Testis (tissue), 3 donors: ENCODE data around the gene KLHL14. TPM values are rescaled to one million over a fixed set of nuclear protein-coding genes. Genes with fewer than 3 reads are reported as not detected.

Experiments used
- DNase-seq: peaks from one replicate; pipeline ENCODE4 v3.0.0-alpha.2; 2019
- H3K27ac ChIP-seq, 2 donors: fragments of 200-600 bp; sonication (generic); one replicate each; pipeline ENCODE4 v1.5.1; 2019
- H3K27me3 ChIP-seq: fragments of 200-600 bp; sonication (generic); one replicate; pipeline ENCODE4 v1.5.1; 2019
- H3K36me3 ChIP-seq: fragments of 200-600 bp; sonication (generic); one replicate; pipeline ENCODE4 v1.5.1; 2017; ENCODE audit warnings: low read depth; ENCODE audit errors: missing control alignments
- H3K4me1 ChIP-seq: fragments of 200-600 bp; sonication (generic); one replicate; pipeline ENCODE4 v1.5.1; 2019
- H3K4me3 ChIP-seq, 2 donors: fragments of 200-600 bp; sonication (generic); one replicate each; pipeline ENCODE4 v1.5.1; 2017 to 2019
- H3K9me3 ChIP-seq: fragments of 200-600 bp; sonication (generic); one replicate; pipeline ENCODE4 v1.5.1; 2017
- CTCF ChIP-seq, 3 experiments: fragments of 450-650 bp in 2 of 3; fragments of 200-600 bp in 1 of 3; sonication (generic) in 1 of 3; IDR thresholded peaks; one replicate each; pipeline ENCODE4 v1.5.1; 2016 to 2019; ENCODE audit warnings: antibody characterized with exemption in 3 of 3, mild to moderate bottlenecking in 2 of 3, moderate library complexity in 1 of 3
- POLR2A ChIP-seq: fragments of 450-650 bp; IDR thresholded peaks from one replicate; pipeline ENCODE4 v1.6.1; 2017; ENCODE audit warnings: antibody characterized with exemption, mild to moderate bottlenecking, moderate library complexity
- WGBS, 2 donors: methylation state at CpG; one replicate each; pipeline ENCODE4 v1.1.5; 2018; 5-methylcytosine and 5-hydroxymethylcytosine counted together
- intact Hi-C: fragments of 100-400 bp; cut with DNase I; formaldehyde crosslinking; loops from one replicate; pipeline ENCODE4 v1.15.1; 2023; ENCODE audit warnings: low total_unique reads
- polyA plus RNA-seq: library from polyadenylated mRNA; stranded (reverse); fragments of 350-450 nt; fragmentation: Illumina TruSeq; extraction: RNeasy Lipid Tissue Mini Kit (QIAGEN cat#74804); gene quantifications from one replicate; pipeline ENCODE4 v1.2.3, GENCODE V29; 2014; ENCODE audit warnings: low read depth, low replicate concordance; ENCODE audit not compliant: insufficient read depth
- total RNA-seq, 2 donors: library from RNA; depleted of rRNA; stranded (reverse); fragments of >200 nt; gene quantifications; one replicate each; pipeline ENCODE4 v1.2.3, GENCODE V29; 2016

Gene KLHL14
- total and polyA plus RNA-seq, 3 donors from 2014 or later: 2.0 to 3.3 (median 2.7) TPM

GRCh38 chr18:32674491-32674890, 98.3 kb downstream of the KLHL14 start:
- H3K27ac ChIP-seq: no peak overlapping the region
- intact Hi-C loops: no loop called here
- DNase-seq: peak; percentile 50
- H3K4me3 ChIP-seq: no peak overlapping the region
- H3K36me3 ChIP-seq: no peaks in the 10 kb centered on the region
- 36 to 52% methylated on average over 2 of the region's 2 CpGs for WGBS, 2 donors
- H3K9me3 ChIP-seq: no peaks in the 10 kb centered on the region
- no peaks in the 10 kb centered on the region for H3K27me3 ChIP-seq
- H3K4me1 ChIP-seq: no peaks in the 10 kb centered on the region
- no peak for TF ChIP-seq POLR2A
- no peak for TF ChIP-seq CTCF (IDR thresholded peaks at IDR 0.05)

GRCh38 chr18:32672398-32672797, 100.4 kb downstream of the KLHL14 start:
- Histone ChIP-seq H3K36me3 (no peaks in the 10 kb centered on the region), H3K4me1 (no peaks in the 10 kb centered on the region), H3K27ac (no peak overlapping the region), H3K9me3 (no peaks in the 10 kb centered on the region), H3K4me3 (no peak overlapping the region), H3K27me3 (no peaks in the 10 kb centered on the region)
- TF ChIP-seq POLR2A (no peak), CTCF (IDR thresholded peaks at IDR 0.05) (no peak)
- no peak for DNase-seq
- 62 to 66% methylated on average over 1 of the region's 1 CpG for WGBS, 2 donors
- intact Hi-C loops: no loop called here

- H3K4me1 ChIP-seq: no peaks in the 10 kb centered on the region
- H3K36me3 ChIP-seq: no peaks in the 10 kb centered on the region
- DNase-seq: no peak
- intact Hi-C loops: no loop called here
- H3K9me3 ChIP-seq: no peaks in the 10 kb centered on the region
- H3K4me3 ChIP-seq: no peak overlapping the region
- no peak overlapping the region for H3K27ac ChIP-seq
- TF ChIP-seq CTCF (IDR thresholded peaks at IDR 0.05) (no peak), POLR2A (no peak)
- H3K27me3 ChIP-seq: no peaks in the 10 kb centered on the region
Observed at GRCh38 chr18:32670727-32671126, 102.1 kb downstream of the KLHL14 start.

- Histone ChIP-seq H3K4me1 (no peaks in the 10 kb centered on the region), H3K27me3 (no peaks in the 10 kb centered on the region), H3K27ac (no peak overlapping the region), H3K9me3 (no peaks in the 10 kb centered on the region), H3K36me3 (no peaks in the 10 kb centered on the region), H3K4me3 (no peak overlapping the region)
- 76 to 84% methylated on average over 5 of the region's 5 CpGs for WGBS, 2 donors
- TF ChIP-seq CTCF (IDR thresholded peaks at IDR 0.05) (no peak), POLR2A (no peak)
- DNase-seq: no peak
- intact Hi-C loops: no loop called here
Observed at GRCh38 chr18:32669549-32670165, 103.2 kb downstream of the KLHL14 start.

GRCh38 chr18:32668956-32669355, 103.9 kb downstream of the KLHL14 start:
- H3K9me3 ChIP-seq: no peaks in the 10 kb centered on the region
- H3K27ac ChIP-seq: no peak overlapping the region
- H3K36me3 ChIP-seq: no peaks in the 10 kb centered on the region
- no peak for TF ChIP-seq POLR2A
- no peak for TF ChIP-seq CTCF (IDR thresholded peaks at IDR 0.05)
- intact Hi-C loops: no loop called here
- 92 to 97% methylated on average over 1 of the region's 1 CpG for WGBS, 2 donors
- H3K4me3 ChIP-seq: no peak overlapping the region
- H3K27me3 ChIP-seq: no peaks in the 10 kb centered on the region
- DNase-seq: no peak
- no peaks in the 10 kb centered on the region for H3K4me1 ChIP-seq
